Neural progenitor cell (in vitro differentiated cells): ENCODE measurements around the gene ADCY2.

Experiments
- EZH2 ChIP-seq: fragments of 200-600 bp; sonication (generic); IDR thresholded peaks from 2 replicates; pipeline ENCODE4 v1.6.1; 2017; ENCODE audit warnings: antibody characterized with exemption, mild to moderate bottlenecking, moderate library complexity
- EZH2phosphoT487 ChIP-seq: fragments of 200-600 bp; sonication (generic); IDR thresholded peaks from 2 replicates; pipeline ENCODE4 v1.6.1; 2017; ENCODE audit warnings: antibody characterized with exemption
- TF ChIP-seq, protein P1 (sequence below): fragments of 200-600 bp; sonication (generic); IDR thresholded peaks from 2 replicates; pipeline ENCODE4 v1.5.1; 2017; ENCODE audit warnings: antibody characterized with exemption, mild to moderate bottlenecking

DNA sequence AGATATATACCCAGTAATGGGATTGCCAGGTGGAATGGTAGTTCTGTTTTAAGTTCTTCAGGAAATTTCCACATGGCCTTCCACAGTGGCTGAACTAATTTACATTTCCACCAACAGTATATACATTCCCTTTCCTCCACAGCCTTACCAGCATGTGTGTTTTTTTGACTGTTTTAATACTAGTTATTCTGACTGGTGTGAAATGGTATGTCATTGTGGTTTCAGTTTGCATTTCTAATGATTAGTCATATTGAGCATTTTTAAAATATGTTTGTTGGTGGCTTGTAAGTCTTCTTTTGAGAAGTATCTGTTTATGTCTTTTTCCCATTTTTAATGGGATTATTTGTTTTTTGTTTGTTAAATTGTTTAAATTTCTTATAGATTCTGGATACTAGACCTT lies 246.1 kb downstream of the ADCY2 start:
- TF ChIP-seq, protein P1, sequence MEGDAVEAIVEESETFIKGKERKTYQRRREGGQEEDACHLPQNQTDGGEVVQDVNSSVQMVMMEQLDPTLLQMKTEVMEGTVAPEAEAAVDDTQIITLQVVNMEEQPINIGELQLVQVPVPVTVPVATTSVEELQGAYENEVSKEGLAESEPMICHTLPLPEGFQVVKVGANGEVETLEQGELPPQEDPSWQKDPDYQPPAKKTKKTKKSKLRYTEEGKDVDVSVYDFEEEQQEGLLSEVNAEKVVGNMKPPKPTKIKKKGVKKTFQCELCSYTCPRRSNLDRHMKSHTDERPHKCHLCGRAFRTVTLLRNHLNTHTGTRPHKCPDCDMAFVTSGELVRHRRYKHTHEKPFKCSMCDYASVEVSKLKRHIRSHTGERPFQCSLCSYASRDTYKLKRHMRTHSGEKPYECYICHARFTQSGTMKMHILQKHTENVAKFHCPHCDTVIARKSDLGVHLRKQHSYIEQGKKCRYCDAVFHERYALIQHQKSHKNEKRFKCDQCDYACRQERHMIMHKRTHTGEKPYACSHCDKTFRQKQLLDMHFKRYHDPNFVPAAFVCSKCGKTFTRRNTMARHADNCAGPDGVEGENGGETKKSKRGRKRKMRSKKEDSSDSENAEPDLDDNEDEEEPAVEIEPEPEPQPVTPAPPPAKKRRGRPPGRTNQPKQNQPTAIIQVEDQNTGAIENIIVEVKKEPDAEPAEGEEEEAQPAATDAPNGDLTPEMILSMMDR, result no peak
- no peak for TF ChIP-seq EZH2
- TF ChIP-seq EZH2phosphoT487, result no peak
